ENCODE results near the gene YIPF2. TPM values are rescaled to one million over a fixed set of nuclear protein-coding genes. Genes with fewer than 3 reads are reported as not detected.

YIPF2 gene
- total RNA-seq, 1 experiment from 2014 or later: 78.1 TPM

DNA sequence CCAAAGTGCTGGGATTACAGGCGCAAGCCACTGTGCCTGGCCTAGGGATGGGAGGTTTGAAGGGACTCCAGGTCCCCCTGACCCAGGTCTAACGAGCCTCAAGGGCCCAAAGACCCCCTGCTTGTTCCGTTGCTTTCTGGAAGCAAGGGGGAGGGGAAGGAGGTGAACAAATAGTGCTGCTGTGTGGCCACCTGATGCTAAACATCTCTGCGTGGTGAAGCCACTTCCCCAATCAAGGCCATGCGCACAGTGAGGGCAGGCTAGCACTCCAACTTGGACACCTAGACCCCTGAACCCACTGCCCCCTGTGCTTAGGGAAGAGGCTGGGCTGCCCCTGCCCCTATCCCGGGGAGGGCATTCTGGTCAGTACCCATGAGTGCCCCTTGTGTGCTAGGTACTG lies 33.1 kb downstream of the YIPF2 start:
- DNase-seq: no peak
- peaks cover 12% of the 10 kb centered on the region for H3K36me3 Mint-ChIP-seq (ENCODE audit: insufficient read depth, unreplicated experiment)
- Histone ChIP-seq H3K27me3 (replicated peaks; ENCODE audit: control insufficient read depth, insufficient read depth, low read length) (no peaks in the 10 kb centered on the region), H3K4me1 (no peaks in the 10 kb centered on the region), H3K36me3 (ENCODE audit: control insufficient read depth, insufficient read depth, low read length) (0 out of 2 replicates have a peak, but pooled peaks cover 1% of the 10 kb centered on the region), H3K4me3 (ENCODE audit: low read depth, low read length) (no peak overlapping the region), H3K9me3 (no peaks in the 10 kb centered on the region)
- ChIA-PET CTCF (no interaction called here), POLR2A (no interaction called here)
- H3K27ac Mint-ChIP-seq (ENCODE audit: unreplicated experiment): no peak overlapping the region
- H3K4me3 Mint-ChIP-seq (ENCODE audit: unreplicated experiment): no peak overlapping the region
- TF ChIP-seq, protein P1, sequence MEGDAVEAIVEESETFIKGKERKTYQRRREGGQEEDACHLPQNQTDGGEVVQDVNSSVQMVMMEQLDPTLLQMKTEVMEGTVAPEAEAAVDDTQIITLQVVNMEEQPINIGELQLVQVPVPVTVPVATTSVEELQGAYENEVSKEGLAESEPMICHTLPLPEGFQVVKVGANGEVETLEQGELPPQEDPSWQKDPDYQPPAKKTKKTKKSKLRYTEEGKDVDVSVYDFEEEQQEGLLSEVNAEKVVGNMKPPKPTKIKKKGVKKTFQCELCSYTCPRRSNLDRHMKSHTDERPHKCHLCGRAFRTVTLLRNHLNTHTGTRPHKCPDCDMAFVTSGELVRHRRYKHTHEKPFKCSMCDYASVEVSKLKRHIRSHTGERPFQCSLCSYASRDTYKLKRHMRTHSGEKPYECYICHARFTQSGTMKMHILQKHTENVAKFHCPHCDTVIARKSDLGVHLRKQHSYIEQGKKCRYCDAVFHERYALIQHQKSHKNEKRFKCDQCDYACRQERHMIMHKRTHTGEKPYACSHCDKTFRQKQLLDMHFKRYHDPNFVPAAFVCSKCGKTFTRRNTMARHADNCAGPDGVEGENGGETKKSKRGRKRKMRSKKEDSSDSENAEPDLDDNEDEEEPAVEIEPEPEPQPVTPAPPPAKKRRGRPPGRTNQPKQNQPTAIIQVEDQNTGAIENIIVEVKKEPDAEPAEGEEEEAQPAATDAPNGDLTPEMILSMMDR (IDR thresholded peaks at IDR 0.05; ENCODE audit: insufficient read depth in 1 of 2, low read depth in 1 of 2, low read length in 1 of 2, severe bottlenecking in 1 of 2, unreplicated experiment in 1 of 2): no peak
- H3K9me3 Mint-ChIP-seq (ENCODE audit: unreplicated experiment): no peaks in the 10 kb centered on the region
- H3K27me3 Mint-ChIP-seq (ENCODE audit: insufficient read depth, unreplicated experiment): no peaks in the 10 kb centered on the region
- no TSS peak for BruUV-seq (replicated peaks)
- intact Hi-C loops (cut with micrococcal nuclease; ENCODE audit: unreplicated experiment): no loop called here
- H3K4me1 Mint-ChIP-seq (ENCODE audit: low read depth, unreplicated experiment): no peaks in the 10 kb centered on the region

DNA sequence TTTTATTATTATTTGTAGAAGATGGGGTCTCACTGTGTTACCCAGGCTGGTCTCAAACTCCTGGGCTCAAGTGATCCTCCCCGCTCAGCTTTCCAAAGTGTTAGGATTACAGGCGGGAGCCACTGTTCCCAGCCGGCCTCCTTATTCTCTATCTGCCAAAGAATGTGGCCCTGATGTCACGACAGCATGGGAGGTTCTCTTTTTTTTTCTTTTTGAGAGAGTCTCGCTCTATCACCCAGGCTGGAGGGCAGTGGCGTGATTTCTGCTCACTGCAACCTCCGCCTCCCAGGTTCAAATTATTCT lies 33.6 kb downstream of the YIPF2 start:
- Histone ChIP-seq H3K27me3 (replicated peaks; ENCODE audit: control insufficient read depth, insufficient read depth, low read length) (no peaks in the 10 kb centered on the region), H3K4me1 (no peaks in the 10 kb centered on the region), H3K4me3 (ENCODE audit: low read depth, low read length) (no peak overlapping the region), H3K9me3 (no peaks in the 10 kb centered on the region), H3K36me3 (ENCODE audit: control insufficient read depth, insufficient read depth, low read length) (0 out of 2 replicates have a peak, but pooled peaks cover 1% of the 10 kb centered on the region)
- ChIA-PET CTCF (no interaction called here), POLR2A (no interaction called here)
- no peak for DNase-seq
- no TSS peak for BruUV-seq (replicated peaks)
- TF ChIP-seq, protein P1 (IDR thresholded peaks at IDR 0.05; ENCODE audit: insufficient read depth in 1 of 2, low read depth in 1 of 2, low read length in 1 of 2, severe bottlenecking in 1 of 2, unreplicated experiment in 1 of 2): no peak
- Mint-ChIP-seq H3K27me3 (ENCODE audit: insufficient read depth, unreplicated experiment) (no peaks in the 10 kb centered on the region), H3K4me1 (ENCODE audit: low read depth, unreplicated experiment) (no peaks in the 10 kb centered on the region), H3K36me3 (ENCODE audit: insufficient read depth, unreplicated experiment) (peaks cover 12% of the 10 kb centered on the region), H3K9me3 (ENCODE audit: unreplicated experiment) (no peaks in the 10 kb centered on the region), H3K4me3 (ENCODE audit: unreplicated experiment) (no peak overlapping the region), H3K27ac (ENCODE audit: unreplicated experiment) (no peak overlapping the region)
- intact Hi-C loops (cut with micrococcal nuclease; ENCODE audit: unreplicated experiment): no loop called here

DNA sequence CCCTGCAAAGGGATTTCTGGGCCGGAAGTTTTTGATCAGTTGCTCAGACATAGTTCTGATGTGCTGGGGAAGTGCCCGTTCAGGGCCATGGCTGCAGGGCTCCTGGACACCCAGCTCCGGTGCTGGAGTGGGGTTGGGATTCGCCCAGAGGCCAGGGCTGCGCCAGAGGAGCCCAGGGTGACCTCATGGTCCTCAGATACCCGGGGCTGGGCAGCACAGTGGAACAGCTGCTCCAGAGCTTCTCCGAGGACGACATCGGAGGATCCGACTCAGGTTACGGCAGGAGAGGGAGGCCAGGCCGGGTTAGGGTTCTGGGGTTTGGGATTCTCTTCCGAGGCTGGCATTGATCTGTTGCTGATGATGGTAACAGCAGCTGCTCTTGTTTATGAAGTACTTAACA lies 36.2 kb downstream of the YIPF2 start:
- Mint-ChIP-seq H3K9me3 (ENCODE audit: unreplicated experiment) (no peaks in the 10 kb centered on the region), H3K4me1 (ENCODE audit: low read depth, unreplicated experiment) (no peaks in the 10 kb centered on the region), H3K27me3 (ENCODE audit: insufficient read depth, unreplicated experiment) (no peaks in the 10 kb centered on the region), H3K4me3 (ENCODE audit: unreplicated experiment) (no peak overlapping the region), H3K36me3 (ENCODE audit: insufficient read depth, unreplicated experiment) (peaks cover 19% of the 10 kb centered on the region), H3K27ac (ENCODE audit: unreplicated experiment) (no peak overlapping the region)
- TF ChIP-seq, protein P1 (IDR thresholded peaks at IDR 0.05; ENCODE audit: insufficient read depth in 1 of 2, low read depth in 1 of 2, low read length in 1 of 2, severe bottlenecking in 1 of 2, unreplicated experiment in 1 of 2): no peak
- ChIA-PET CTCF (interaction anchor here (0.6 kb wide), 1 partner anchor 45 kb away, joined by 3 read pairs; no protein-coding TSS in a partner anchor), POLR2A (interaction anchor here (0.6 kb wide), 1 partner anchor 467 kb away, joined by 3 read pairs; no protein-coding TSS in a partner anchor)
- Histone ChIP-seq H3K36me3 (ENCODE audit: control insufficient read depth, insufficient read depth, low read length) (0 out of 2 replicates have a peak, but pooled peaks cover 1% of the 10 kb centered on the region), H3K4me1 (no peaks in the 10 kb centered on the region), H3K9me3 (no peaks in the 10 kb centered on the region), H3K4me3 (ENCODE audit: low read depth, low read length) (no peak overlapping the region), H3K27me3 (replicated peaks; ENCODE audit: control insufficient read depth, insufficient read depth, low read length) (no peaks in the 10 kb centered on the region)
- no peak for DNase-seq
- intact Hi-C loops (cut with micrococcal nuclease; ENCODE audit: unreplicated experiment): no loop called here
- no TSS peak for BruUV-seq (replicated peaks)
